HCT116 (cell line): Measurements from ENCODE around the gene ADGRD1. TPM values are rescaled to one million over a fixed set of nuclear protein-coding genes. Genes with fewer than 3 reads are reported as not detected.

ENCODE experiments used
- ATAC-seq: fragments of 200-7000 bp; cut with Tn5 transposase; 2 replicates; pipeline ENCODE4 v1.9.1; 2020; ENCODE audit warnings: mild to moderate bottlenecking, moderate library complexity
- BruUV-seq: library from RNA; stranded (reverse); fragments of 400-500 nt; replicated peaks from 2 replicates; lab custom pipeline; 2021; lab: Mats Ljungman, UMichigan
- CTCF ChIA-PET: fragments of 300-600 bp; sonication (Branson Sonifier 250); formaldehyde crosslinking; loops from one replicate; lab custom pipeline; 2021; ENCODE audit warnings: antibody characterized with exemption; lab: Charles Lee
- POLR2A ChIA-PET: fragments of 300-600, 350-600 bp; sonication (Branson Sonifier 250); formaldehyde crosslinking; loops from one replicate; lab custom pipeline; 2021; ENCODE audit warnings: antibody characterized with exemption; lab: Charles Lee
- RAD21 ChIA-PET, 2 experiments: fragments of 300-600 bp; sonication (Branson Sonifier 250); formaldehyde crosslinking; loops; one replicate each; lab custom pipeline; 2023; ENCODE audit warnings: low total read pairs in 2 of 2; ENCODE audit not compliant: uncharacterized antibody in 2 of 2, unreplicated experiment in 2 of 2, low non-redundant PET in 1 of 2; lab: Charles Lee
- DNase-seq: peaks from one replicate; pipeline ENCODE4 v3.0.0-alpha.2; 2010; ENCODE audit warnings: low read depth, low spot score
- H2AFZ ChIP-seq: fragments of 200-600 bp; shearing (Covaris generic), sonication (generic); 2 replicates; pipeline ENCODE4 v1.6.1; 2017; ENCODE audit warnings: low read depth, mixed run types, mixed read lengths, antibody characterized with exemption, low read length; ENCODE audit not compliant: poor library complexity, severe bottlenecking
- H3K27ac ChIP-seq: 2 replicates; pipeline ENCODE4 v1.5.1; 2012; ENCODE audit warnings: low read depth, low read length
- H3K27me3 ChIP-seq: fragments of 200-600 bp; sonication (generic); 2 replicates; pipeline ENCODE4 v1.6.1; 2016; ENCODE audit warnings: mixed run types, low read length, mixed read lengths; ENCODE audit not compliant: insufficient read depth
- H3K36me3 ChIP-seq, 2 experiments: fragments of 200-500 bp in 1 of 2; fragments of 200-600 bp in 1 of 2; sonication (Bioruptor generic) in 1 of 2; sonication (generic) in 1 of 2; 2 replicates each; pipeline versions ENCODE4 v1.5.1 to v1.6.1; 2014 to 2016; ENCODE audit warnings: low read length in 2 of 2, inconsistent platforms in 1 of 2, mixed read lengths in 1 of 2, mixed run types in 1 of 2; ENCODE audit not compliant: insufficient read depth in 2 of 2, control insufficient read depth in 1 of 2
- H3K4me1 ChIP-seq, 2 experiments: fragments of 200-600 bp in 1 of 2; sonication (generic) in 1 of 2; 2 replicates each; pipeline versions ENCODE4 v1.5.1 to v1.6.1; 2012 to 2017; ENCODE audit warnings: low read length in 2 of 2, inconsistent platforms in 1 of 2, mild to moderate bottlenecking in 1 of 2, mixed read lengths in 1 of 2, mixed run types in 1 of 2, moderate library complexity in 1 of 2; ENCODE audit not compliant: insufficient read depth in 2 of 2, control insufficient read depth in 1 of 2
- H3K4me2 ChIP-seq: fragments of 200-600 bp; sonication (generic); 2 replicates; pipeline ENCODE4 v1.6.1; 2017; ENCODE audit warnings: mixed run types, low read length, mixed read lengths
- H3K4me3 ChIP-seq, 2 experiments: fragments of 200-600 bp in 1 of 2; sonication (generic) in 1 of 2; replicated peaks in 1 of 2; 2 replicates each; pipeline ENCODE4 v1.5.1; 2011 to 2016; ENCODE audit warnings: low read length in 2 of 2, control low read depth in 1 of 2, low read depth in 1 of 2, mild to moderate bottlenecking in 1 of 2, mixed read lengths in 1 of 2, mixed run types in 1 of 2
- H3K79me2 ChIP-seq: fragments of 200-600 bp; sonication (generic); 2 replicates; pipeline ENCODE4 v1.6.1; 2017; ENCODE audit warnings: mild to moderate bottlenecking, mixed run types, low read length, moderate library complexity, mixed read lengths; ENCODE audit not compliant: insufficient read depth
- H3K9ac ChIP-seq: fragments of 200-600 bp; sonication (generic); 2 replicates; pipeline ENCODE4 v1.6.1; 2016; ENCODE audit warnings: low read length, mixed read lengths
- H3K9me2 ChIP-seq: fragments of 200-600 bp; sonication (generic), shearing (Covaris generic); 2 replicates; pipeline ENCODE4 v1.6.1; 2017; ENCODE audit warnings: mixed run types, mild to moderate bottlenecking, moderate library complexity; ENCODE audit not compliant: insufficient read depth
- H3K9me3 ChIP-seq, 2 experiments: fragments of 200-500 bp in 1 of 2; fragments of 200-600 bp in 1 of 2; sonication (Bioruptor generic) in 1 of 2; sonication (generic) in 1 of 2; 2 replicates each; pipeline ENCODE4 v1.6.1; 2014 to 2017; ENCODE audit warnings: low read length in 2 of 2, mixed read lengths in 2 of 2, inconsistent platforms in 1 of 2, low read depth in 1 of 2, mild to moderate bottlenecking in 1 of 2, mixed run types in 1 of 2, moderate library complexity in 1 of 2; ENCODE audit not compliant: control insufficient read depth in 1 of 2, insufficient read depth in 1 of 2
- H4K20me1 ChIP-seq: fragments of 200-600 bp; sonication (generic), shearing (Covaris generic); 2 replicates; pipeline ENCODE4 v1.6.1; 2017; ENCODE audit warnings: mixed run types, mild to moderate bottlenecking, moderate library complexity; ENCODE audit not compliant: insufficient read depth
- ATF3 ChIP-seq: IDR thresholded peaks from 2 replicates; pipeline ENCODE4 v1.6.1; 2012
- EGR1 ChIP-seq: IDR thresholded peaks from 2 replicates; pipeline ENCODE4 v1.6.1; 2012; ENCODE audit warnings: low read depth
- ELF1 ChIP-seq: IDR thresholded peaks from 2 replicates; pipeline ENCODE4 v1.6.1; 2012; ENCODE audit warnings: low read depth, borderline replicate concordance
- EZH2 ChIP-seq: fragments of 200-600 bp; sonication (generic); IDR thresholded peaks from 2 replicates; pipeline ENCODE4 v1.6.1; 2017; ENCODE audit warnings: antibody characterized with exemption, mixed run types
- EZH2phosphoT487 ChIP-seq: fragments of 200-600 bp; IDR thresholded peaks from 2 replicates; pipeline ENCODE4 v1.6.1; 2018; ENCODE audit warnings: antibody characterized with exemption, borderline replicate concordance
- JUND ChIP-seq: IDR thresholded peaks from 2 replicates; pipeline ENCODE4 v1.6.1; 2012
- MAX ChIP-seq: IDR thresholded peaks from 2 replicates; pipeline ENCODE4 v1.6.1; 2012
- POLR2AphosphoS5 ChIP-seq: IDR thresholded peaks from 2 replicates; pipeline ENCODE4 v1.6.1; 2011; ENCODE audit warnings: mild to moderate bottlenecking, low read depth, low read length, moderate library complexity
- RAD21 ChIP-seq: IDR thresholded peaks from 2 replicates; pipeline ENCODE4 v1.6.1; 2012; ENCODE audit warnings: low read depth, mild to moderate bottlenecking
- SIN3A ChIP-seq: IDR thresholded peaks from 2 replicates; pipeline ENCODE4 v1.6.1; 2012; ENCODE audit warnings: low read depth
- ZFX ChIP-seq: fragments of 450-650 bp; IDR thresholded peaks from 2 replicates; pipeline ENCODE4 v1.6.1; 2017
- intact Hi-C: fragments of 100-400 bp; cut with micrococcal nuclease; formaldehyde crosslinking; loops from 2 replicates; pipeline ENCODE4 v1.10.0; 2022
- total RNA-seq: library from RNA; stranded (reverse); gene quantifications from one replicate; pipeline ENCODE4 v1.2.1, GENCODE V29; 2021; ENCODE audit not compliant: unreplicated experiment

Gene ADGRD1
- total RNA-seq, 1 experiment from 2014 or later: 0.44 TPM

- TF ChIP-seq MAX: no peak
- no peak for TF ChIP-seq ELF1
- no peak for TF ChIP-seq EGR1
- no peak for TF ChIP-seq ZFX
- no peak for TF ChIP-seq EZH2phosphoT487
- no peak for TF ChIP-seq ATF3
- TF ChIP-seq RAD21: no peak
- no peak for TF ChIP-seq SIN3A
- TF ChIP-seq EZH2: no peak
- no peak for TF ChIP-seq JUND
- intact Hi-C loops: no loop called here
- H3K9ac ChIP-seq: no peak overlapping the region
- RAD21 ChIA-PET: no interaction called here
- no peaks in the 10 kb centered on the region for H3K9me3 ChIP-seq
- no peaks in the 10 kb centered on the region for H3K9me2 ChIP-seq
- H3K36me3 ChIP-seq: no peaks in the 10 kb centered on the region
- peaks cover 4 to 9% of the 10 kb centered on the region in 2 experiments; a peak in 3 of 4 replicates for H3K4me1 ChIP-seq
- no peaks in the 10 kb centered on the region for H3K27me3 ChIP-seq
- no peak overlapping the region for H3K4me2 ChIP-seq
- no peaks in the 10 kb centered on the region for H3K79me2 ChIP-seq
- no peak overlapping the region for H2AFZ ChIP-seq
- POLR2A ChIA-PET: no interaction called here
- H4K20me1 ChIP-seq: no peaks in the 10 kb centered on the region
- ATAC-seq: no peak
- CTCF ChIA-PET: interaction anchor here (1.0 kb wide), 1 partner anchor 11 kb away, joined by 4 read pairs; no protein-coding TSS in a partner anchor
- BruUV-seq: no TSS peak
- DNase-seq: no peak
- H3K27ac ChIP-seq: no peak overlapping the region
- H3K4me3 ChIP-seq: no peak overlapping the region
Measured at GRCh38 chr12:131135311-131135785, 181.6 kb downstream of the ADGRD1 start.

GRCh38 chr12:131135786-131136538 lies 182.3 kb downstream of the ADGRD1 start:
- H4K20me1 ChIP-seq: no peaks in the 10 kb centered on the region
- no peaks in the 10 kb centered on the region for H3K36me3 ChIP-seq
- no TSS peak for BruUV-seq
- POLR2A ChIA-PET: no interaction called here
- H3K9me3 ChIP-seq: no peaks in the 10 kb centered on the region
- DNase-seq (no peak), ATAC-seq (no peak)
- H3K4me2 ChIP-seq: no peak overlapping the region
- no peak for TF ChIP-seq POLR2AphosphoS5
- H3K4me3 ChIP-seq: no peak overlapping the region
- RAD21 ChIA-PET: no interaction called here
- no peak overlapping the region for H3K9ac ChIP-seq
- H3K4me1 ChIP-seq: peaks cover 4 to 9% of the 10 kb centered on the region in 2 experiments; a peak in 3 of 4 replicates
- no peaks in the 10 kb centered on the region for H3K79me2 ChIP-seq
- CTCF ChIA-PET: no interaction called here
- no peak overlapping the region for H3K27ac ChIP-seq
- intact Hi-C loops: no loop called here
- H2AFZ ChIP-seq: no peak overlapping the region
- no peaks in the 10 kb centered on the region for H3K27me3 ChIP-seq
- no peaks in the 10 kb centered on the region for H3K9me2 ChIP-seq
